GM12874 (cell line): ENCODE results near the gene BCKDHB.

ENCODE experiments used
- TF ChIP-seq, protein P1 (sequence below): IDR thresholded peaks from 2 replicates; pipeline ENCODE4 v1.5.1; 2011; ENCODE audit warnings: low read depth, mild to moderate bottlenecking, control low read depth, low read length, moderate library complexity; ENCODE audit not compliant: insufficient read depth

BCKDHB gene

DNA sequence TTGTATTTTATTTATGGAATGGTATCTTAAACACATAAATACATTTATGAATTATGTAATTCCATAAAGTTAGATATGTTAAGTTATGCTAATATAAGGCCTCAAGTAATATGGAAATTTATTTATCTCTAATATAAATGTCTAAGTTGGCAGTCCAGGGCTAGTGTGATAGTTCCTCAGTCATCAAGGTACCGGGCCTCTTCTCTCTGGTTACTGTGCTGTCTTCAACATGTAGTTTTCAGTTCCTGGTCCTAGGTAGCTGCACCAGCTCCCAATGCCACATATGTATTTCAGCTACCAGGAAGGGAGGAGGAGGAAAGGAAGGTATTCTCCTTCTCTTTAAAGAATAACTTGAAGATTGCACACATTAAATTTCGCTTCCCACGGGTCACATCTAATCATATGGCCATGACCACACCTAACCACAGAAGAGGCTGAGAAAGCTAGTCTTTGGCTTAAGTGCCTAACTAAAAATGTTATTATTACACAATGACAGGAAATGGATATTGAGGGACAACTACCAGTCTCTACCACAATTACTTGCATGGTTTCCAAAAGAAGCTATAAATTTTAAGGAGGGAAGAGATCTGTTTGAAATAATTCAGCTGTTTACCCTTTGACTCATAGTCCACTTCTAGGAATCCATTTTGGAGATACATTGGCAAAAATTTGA, 68.6 kb downstream of the BCKDHB start:
- TF ChIP-seq, protein P1, sequence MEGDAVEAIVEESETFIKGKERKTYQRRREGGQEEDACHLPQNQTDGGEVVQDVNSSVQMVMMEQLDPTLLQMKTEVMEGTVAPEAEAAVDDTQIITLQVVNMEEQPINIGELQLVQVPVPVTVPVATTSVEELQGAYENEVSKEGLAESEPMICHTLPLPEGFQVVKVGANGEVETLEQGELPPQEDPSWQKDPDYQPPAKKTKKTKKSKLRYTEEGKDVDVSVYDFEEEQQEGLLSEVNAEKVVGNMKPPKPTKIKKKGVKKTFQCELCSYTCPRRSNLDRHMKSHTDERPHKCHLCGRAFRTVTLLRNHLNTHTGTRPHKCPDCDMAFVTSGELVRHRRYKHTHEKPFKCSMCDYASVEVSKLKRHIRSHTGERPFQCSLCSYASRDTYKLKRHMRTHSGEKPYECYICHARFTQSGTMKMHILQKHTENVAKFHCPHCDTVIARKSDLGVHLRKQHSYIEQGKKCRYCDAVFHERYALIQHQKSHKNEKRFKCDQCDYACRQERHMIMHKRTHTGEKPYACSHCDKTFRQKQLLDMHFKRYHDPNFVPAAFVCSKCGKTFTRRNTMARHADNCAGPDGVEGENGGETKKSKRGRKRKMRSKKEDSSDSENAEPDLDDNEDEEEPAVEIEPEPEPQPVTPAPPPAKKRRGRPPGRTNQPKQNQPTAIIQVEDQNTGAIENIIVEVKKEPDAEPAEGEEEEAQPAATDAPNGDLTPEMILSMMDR: no peak

DNA sequence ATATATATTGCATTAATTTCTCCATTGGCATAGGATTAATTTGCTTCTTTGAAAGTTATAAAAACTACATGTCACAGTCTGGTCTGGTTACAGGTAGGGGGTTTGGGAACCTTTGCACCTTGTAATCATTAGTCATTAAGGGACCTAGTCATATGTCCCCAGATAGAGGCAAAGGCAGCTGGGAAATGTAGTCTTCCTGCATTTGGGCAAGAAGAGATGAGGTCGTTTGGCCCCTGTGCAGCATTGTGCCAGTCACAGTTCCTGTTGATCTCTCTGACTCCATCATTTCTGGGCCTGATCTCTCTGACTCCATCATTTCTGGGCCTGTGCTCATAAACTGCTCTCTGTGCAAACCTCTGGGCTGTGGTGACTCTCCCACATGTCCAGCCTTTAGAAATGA, 73.2 kb downstream of the BCKDHB start:
- TF ChIP-seq, protein P1: no peak

DNA sequence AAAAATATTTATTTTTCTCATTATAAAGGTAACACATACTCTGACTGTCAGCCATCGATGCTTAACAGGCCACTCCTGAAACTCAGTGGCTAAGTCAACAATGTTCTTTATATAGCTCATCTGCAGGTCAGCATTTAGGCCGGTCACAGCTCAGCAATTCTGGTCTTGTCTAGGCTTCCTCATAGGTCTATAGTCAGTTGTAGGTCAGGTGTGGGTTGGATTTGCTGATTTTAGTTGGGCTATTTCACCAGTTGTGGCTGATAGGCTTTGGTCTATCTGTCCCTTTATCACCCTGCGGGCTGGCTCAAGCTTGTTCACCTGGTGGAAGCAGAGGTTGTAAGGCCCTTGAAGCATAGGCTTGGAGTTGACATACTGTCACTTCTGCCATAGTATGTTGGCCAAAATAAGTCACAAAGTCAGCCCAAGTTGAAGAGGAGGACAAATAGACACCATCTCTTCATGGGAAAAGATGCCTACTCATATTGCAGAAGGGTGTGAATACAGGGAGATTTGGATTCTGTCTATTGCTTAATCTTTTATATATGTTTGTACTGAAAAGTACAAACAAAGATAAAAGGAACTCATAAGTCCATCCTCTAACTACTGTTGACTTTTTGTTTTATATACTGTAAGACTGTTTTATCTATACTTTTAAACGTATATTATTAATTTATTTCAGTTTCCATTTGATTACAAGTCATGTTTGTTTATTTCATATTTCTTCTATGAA, 75.0 kb downstream of the BCKDHB start:
- TF ChIP-seq, protein P1: no peak

DNA sequence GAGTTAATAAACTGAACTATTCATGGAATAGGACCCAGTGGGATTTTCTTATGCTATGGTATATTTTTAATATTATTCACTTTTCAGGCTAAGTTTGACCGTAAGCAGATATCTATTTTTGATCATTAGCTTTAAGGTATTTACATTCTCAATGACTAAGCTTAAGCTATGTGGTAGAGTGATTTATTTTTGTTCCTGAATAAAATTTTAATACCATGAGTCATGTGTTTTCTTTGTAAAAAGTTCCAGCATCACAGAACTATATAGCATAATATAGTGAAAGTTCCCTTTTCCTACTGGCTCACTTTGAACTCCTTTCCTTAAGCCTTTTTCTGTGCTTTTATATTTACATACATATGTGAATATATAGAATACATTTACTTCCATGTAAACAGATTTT, 75.8 kb downstream of the BCKDHB start:
- TF ChIP-seq, protein P1: no peak

DNA sequence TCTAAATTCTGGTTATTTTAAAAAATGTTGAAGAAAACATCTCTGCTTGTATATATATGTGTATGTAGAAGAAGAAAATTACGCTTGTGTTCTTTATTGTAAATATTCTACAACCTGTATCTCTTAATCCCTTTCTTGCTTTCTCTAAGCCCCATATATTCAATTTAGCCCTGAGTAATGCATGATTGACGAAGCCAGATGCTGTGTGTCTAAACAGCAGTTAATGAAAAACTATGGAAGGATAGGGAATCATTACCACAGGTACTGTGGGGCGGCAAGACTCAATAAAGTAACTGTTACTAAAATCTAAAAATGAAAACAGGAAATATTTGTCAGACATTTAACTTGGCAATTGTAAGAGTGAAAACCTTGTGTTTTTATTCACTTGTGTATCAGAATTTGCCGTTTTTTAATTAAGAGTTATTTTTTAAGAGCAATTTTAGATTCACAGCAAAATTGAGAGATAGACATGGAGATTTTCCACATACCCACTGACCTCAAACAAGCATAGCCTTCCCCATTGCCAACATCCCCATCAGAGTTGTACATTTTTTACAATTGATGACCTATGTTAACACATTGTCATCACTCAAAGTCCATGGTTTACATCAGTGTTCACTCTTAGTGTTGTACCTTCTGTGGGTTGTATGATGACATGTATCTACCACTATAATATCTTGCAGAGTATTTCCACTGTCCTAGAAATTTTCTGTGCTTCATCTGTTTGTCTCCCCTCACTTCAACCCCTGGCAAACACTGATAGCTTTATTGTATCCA, 76.7 kb downstream of the BCKDHB start:
- TF ChIP-seq, protein P1: no peak

DNA sequence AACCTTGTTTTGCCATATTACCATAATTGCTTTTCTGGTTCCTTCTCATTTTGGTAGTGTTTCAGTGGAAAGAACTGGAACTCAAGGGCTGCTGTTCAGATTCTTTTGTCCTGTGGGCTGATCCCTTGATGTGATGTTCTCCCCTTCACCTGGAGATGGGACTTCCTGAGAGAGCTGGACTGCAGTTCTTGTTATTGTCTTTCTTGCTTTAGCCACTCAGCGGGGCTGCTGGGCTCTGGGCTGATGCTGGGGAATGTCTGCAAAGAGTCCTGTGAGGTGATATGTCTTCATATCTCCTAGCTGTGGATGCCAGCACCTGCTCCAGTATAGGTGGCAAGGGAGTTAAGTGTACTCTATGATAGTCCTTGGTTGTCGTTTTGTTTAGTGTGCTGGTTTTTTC, 79.0 kb downstream of the BCKDHB start:
- TF ChIP-seq, protein P1: no peak

DNA sequence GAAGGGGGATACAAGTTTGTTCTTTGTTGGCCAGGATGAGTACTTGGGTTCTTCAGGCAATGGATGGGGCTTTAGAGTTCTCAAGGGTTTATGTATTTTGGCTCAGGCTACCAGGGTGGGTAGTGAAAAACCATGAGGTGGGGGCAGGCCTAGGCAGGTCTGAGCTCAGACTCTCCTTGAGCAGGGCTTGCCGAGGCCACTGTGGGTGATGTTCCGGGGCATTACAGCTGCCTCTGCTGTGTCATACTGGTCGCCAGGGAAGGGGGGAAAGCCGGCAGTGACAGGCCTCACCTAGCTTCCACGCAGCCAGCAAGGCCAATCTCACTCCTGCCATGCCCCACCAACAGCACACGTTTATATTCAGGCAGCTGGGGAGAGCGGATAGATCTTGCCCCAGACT, 79.6 kb downstream of the BCKDHB start:
- TF ChIP-seq, protein P1: no peak
